Caco-2 (cell line): ENCODE results near the gene GSTT2. TPM values are rescaled to one million over a fixed set of nuclear protein-coding genes. Genes with fewer than 3 reads are reported as not detected.

Experiments
- BruUV-seq: library from RNA; stranded (reverse); fragments of 400-500 nt; replicated peaks from 2 replicates; lab custom pipeline; 2021; lab: Mats Ljungman, UMichigan
- CTCF ChIA-PET: fragments of 300-600 bp; sonication (Branson Sonifier 250); formaldehyde crosslinking; loops from one replicate; lab custom pipeline; 2022; ENCODE audit warnings: antibody characterized with exemption; lab: Charles Lee
- POLR2A ChIA-PET: fragments of 300-600 bp; sonication (Branson Sonifier 250); formaldehyde crosslinking; loops from one replicate; lab custom pipeline; 2022; ENCODE audit warnings: antibody characterized with exemption; lab: Charles Lee
- DNase-seq, 2 experiments: peaks; one replicate each; pipeline versions ENCODE4 v3.0.0 to v3.0.0-alpha.2; 2020 to 2022
- H3K27me3 ChIP-seq: replicated peaks from 2 replicates; pipeline ENCODE4 v1.6.0; 2011; ENCODE audit warnings: low read length; ENCODE audit not compliant: control insufficient read depth, insufficient read depth
- H3K36me3 ChIP-seq: 2 replicates; pipeline ENCODE4 v1.5.1; 2011; ENCODE audit warnings: low read length; ENCODE audit not compliant: control insufficient read depth, insufficient read depth
- H3K4me1 ChIP-seq: fragments of 250-450 bp; sonication (Bioruptor Pico); 2 replicates; pipeline ENCODE4 v1.5.1; 2020; ENCODE audit warnings: mild to moderate bottlenecking
- H3K4me3 ChIP-seq: 2 replicates; pipeline ENCODE4 v1.5.1; 2011; ENCODE audit warnings: low read depth, mild to moderate bottlenecking, control low read depth, low read length
- H3K9me3 ChIP-seq: fragments of 250-450 bp; sonication (Bioruptor Pico); 2 replicates; pipeline ENCODE4 v1.5.1; 2020; ENCODE audit warnings: mild to moderate bottlenecking, moderate library complexity
- H3K27ac Mint-ChIP-seq: one replicate; pipeline ENCODE4 v1.8.0; 2022; ENCODE audit warnings: mixed read lengths; ENCODE audit not compliant: unreplicated experiment
- H3K27me3 Mint-ChIP-seq: one replicate; pipeline ENCODE4 v1.8.0; 2022; ENCODE audit warnings: mixed read lengths; ENCODE audit not compliant: insufficient read depth, unreplicated experiment
- H3K36me3 Mint-ChIP-seq: one replicate; pipeline ENCODE4 v1.8.0; 2022; ENCODE audit warnings: mild to moderate bottlenecking, mixed read lengths; ENCODE audit not compliant: insufficient read depth, unreplicated experiment
- H3K4me1 Mint-ChIP-seq: one replicate; pipeline ENCODE4 v1.8.0; 2022; ENCODE audit warnings: low read depth, mixed read lengths; ENCODE audit not compliant: unreplicated experiment
- H3K4me3 Mint-ChIP-seq: one replicate; pipeline ENCODE4 v1.8.0; 2022; ENCODE audit warnings: mild to moderate bottlenecking, moderate library complexity, mixed read lengths; ENCODE audit not compliant: unreplicated experiment
- H3K9me3 Mint-ChIP-seq: one replicate; pipeline ENCODE4 v1.8.0; 2022; ENCODE audit warnings: mixed read lengths; ENCODE audit not compliant: unreplicated experiment
- intact Hi-C: fragments of 100-400 bp; cut with micrococcal nuclease; formaldehyde crosslinking; loops from one replicate; pipeline ENCODE4 v1.10.0; 2022; ENCODE audit not compliant: unreplicated experiment
- total RNA-seq: library from RNA; stranded (reverse); gene quantifications from 2 replicates; pipeline ENCODE4 v1.2.3, GENCODE V29; 2022
- TF ChIP-seq, protein P1 (sequence below), 2 experiments: fragments of 200-600 bp in 1 of 2; IDR thresholded peaks; 1 replicate in 1 of 2; 2 replicates in 1 of 2; pipeline versions ENCODE4 v1.5.1 to v1.8.0; 2011 to 2022; ENCODE audit warnings: antibody characterized with exemption in 1 of 2, control low read depth in 1 of 2, inconsistent platforms in 1 of 2, low read depth in 1 of 2, low read length in 1 of 2, mild to moderate bottlenecking in 1 of 2, moderate library complexity in 1 of 2; ENCODE audit not compliant: insufficient read depth in 1 of 2, severe bottlenecking in 1 of 2, unreplicated experiment in 1 of 2

GSTT2 gene
- total RNA-seq, 1 experiment from 2014 or later = 0.82 TPM

- no peaks in the 10 kb centered on the region for H3K27me3 ChIP-seq
- POLR2A ChIA-PET = no interaction called here
- no peaks in the 10 kb centered on the region for H3K9me3 Mint-ChIP-seq
- intact Hi-C loops = no loop called here
- no peak for DNase-seq
- peaks cover 6% of the 10 kb centered on the region for H3K36me3 Mint-ChIP-seq
- no peaks in the 10 kb centered on the region for H3K4me1 ChIP-seq
- no peak overlapping the region for H3K4me3 Mint-ChIP-seq
- no peaks in the 10 kb centered on the region for H3K27me3 Mint-ChIP-seq
- TF ChIP-seq, protein P1, sequence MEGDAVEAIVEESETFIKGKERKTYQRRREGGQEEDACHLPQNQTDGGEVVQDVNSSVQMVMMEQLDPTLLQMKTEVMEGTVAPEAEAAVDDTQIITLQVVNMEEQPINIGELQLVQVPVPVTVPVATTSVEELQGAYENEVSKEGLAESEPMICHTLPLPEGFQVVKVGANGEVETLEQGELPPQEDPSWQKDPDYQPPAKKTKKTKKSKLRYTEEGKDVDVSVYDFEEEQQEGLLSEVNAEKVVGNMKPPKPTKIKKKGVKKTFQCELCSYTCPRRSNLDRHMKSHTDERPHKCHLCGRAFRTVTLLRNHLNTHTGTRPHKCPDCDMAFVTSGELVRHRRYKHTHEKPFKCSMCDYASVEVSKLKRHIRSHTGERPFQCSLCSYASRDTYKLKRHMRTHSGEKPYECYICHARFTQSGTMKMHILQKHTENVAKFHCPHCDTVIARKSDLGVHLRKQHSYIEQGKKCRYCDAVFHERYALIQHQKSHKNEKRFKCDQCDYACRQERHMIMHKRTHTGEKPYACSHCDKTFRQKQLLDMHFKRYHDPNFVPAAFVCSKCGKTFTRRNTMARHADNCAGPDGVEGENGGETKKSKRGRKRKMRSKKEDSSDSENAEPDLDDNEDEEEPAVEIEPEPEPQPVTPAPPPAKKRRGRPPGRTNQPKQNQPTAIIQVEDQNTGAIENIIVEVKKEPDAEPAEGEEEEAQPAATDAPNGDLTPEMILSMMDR (IDR thresholded peaks at IDR 0.05; ENCODE audit: insufficient read depth in 1 of 2, low read depth in 1 of 2, low read length in 1 of 2, severe bottlenecking in 1 of 2, unreplicated experiment in 1 of 2) = no peak
- H3K4me1 Mint-ChIP-seq = no peaks in the 10 kb centered on the region
- no peaks in the 10 kb centered on the region for H3K36me3 ChIP-seq
- H3K9me3 ChIP-seq = no peaks in the 10 kb centered on the region
- CTCF ChIA-PET = no interaction called here
- H3K4me3 ChIP-seq = no peak overlapping the region
- no TSS peak for BruUV-seq
- no peak overlapping the region for H3K27ac Mint-ChIP-seq
Observed at GRCh38 chr22:24030186-24030702, 50.3 kb downstream of the GSTT2 start.

Other genes with a start within 250 kb of the GSTT2 start
- 5.4 and 5.8 TPM in 2 replicates for gene ZNF70, start 229.0 kb upstream of the GSTT2 start, total RNA-seq
- not detected in 2 replicates for gene VPREB3, start 225.7 kb upstream of the GSTT2 start, total RNA-seq
- not detected in 2 replicates for gene C22orf15, start 217.1 kb upstream of the GSTT2 start, total RNA-seq
- 178 and 189 TPM in 2 replicates for gene CHCHD10, start 212.2 kb upstream of the GSTT2 start, total RNA-seq
- gene MMP11, start 207.3 kb upstream of the GSTT2 start, total RNA-seq = 11.3 and 11.6 TPM in 2 replicates
- gene SMARCB1, start 193.2 kb upstream of the GSTT2 start, total RNA-seq = 154 and 157 TPM in 2 replicates
- 4.4 and 5.4 TPM in 2 replicates for gene DERL3, start 141.1 kb upstream of the GSTT2 start, total RNA-seq
- 29.5 and 32.4 TPM in 2 replicates for gene SLC2A11, start 122.3 kb upstream of the GSTT2 start, total RNA-seq
- 762 and 795 TPM in 2 replicates for gene MIF, start 85.8 kb upstream of the GSTT2 start, total RNA-seq
- 9.0 and 9.6 TPM in 2 replicates for gene GSTT2B, start 18.9 kb upstream of the GSTT2 start, total RNA-seq
- 4.1 and 6.2 TPM in 2 replicates for gene DDTL, start 13.2 kb upstream of the GSTT2 start, total RNA-seq
- 121 and 123 TPM in 2 replicates for gene DDT, start 5.7 kb upstream of the GSTT2 start, total RNA-seq
- 0.16 TPM in 1 of 2 replicates, not detected in the other for gene GSTT4, start 25.3 kb downstream of the GSTT2 start, total RNA-seq
- 65.0 and 72.7 TPM in 2 replicates for gene CABIN1, start 31.2 kb downstream of the GSTT2 start, total RNA-seq
- 7.0 and 8.6 TPM in 2 replicates for gene SUSD2, start 201.4 kb downstream of the GSTT2 start, total RNA-seq